Esophagus muscularis mucosa (tissue), 4 donors: Measurements from ENCODE around the gene CSH2.

Source experiments
- CTCF ChIP-seq, 3 experiments: fragments of 200-600 bp in 2 of 3; fragments of 450-650 bp in 1 of 3; sonication (generic) in 2 of 3; IDR thresholded peaks; one replicate each; pipeline ENCODE4 v1.5.1; 2017 to 2019; ENCODE audit warnings: antibody characterized with exemption in 3 of 3, mild to moderate bottlenecking in 2 of 3, moderate library complexity in 1 of 3
- EP300 ChIP-seq: sonication (generic); formaldehyde crosslinking; IDR thresholded peaks from one replicate; pipeline ENCODE4 v1.6.1; 2017; ENCODE audit warnings: antibody characterized with exemption
- POLR2A ChIP-seq: fragments of 450-650 bp; IDR thresholded peaks from one replicate; pipeline ENCODE4 v1.6.1; 2017; ENCODE audit warnings: antibody characterized with exemption, moderate library complexity, mild to moderate bottlenecking, low read depth
- POLR2AphosphoS5 ChIP-seq, 2 donors: sonication (generic); formaldehyde crosslinking; IDR thresholded peaks; one replicate each; pipeline ENCODE4 v1.6.1; 2017; ENCODE audit warnings: antibody characterized with exemption in 2 of 2

GRCh38 chr17:63832014-63832413, 41.5 kb downstream of the CSH2 start:
- TF ChIP-seq POLR2AphosphoS5 (IDR thresholded peaks at IDR 0.05), result no peak
- no peak for TF ChIP-seq CTCF (IDR thresholded peaks at IDR 0.05)
- TF ChIP-seq POLR2A, result no peak
- no peak for TF ChIP-seq EP300
